GM23338 (cell line): ENCODE results near the gene CTDP1.

ENCODE experiments used
- CREB1 ChIP-seq: fragments of 250-450 bp; sonication (Bioruptor Pico); IDR thresholded peaks from 2 replicates; pipeline ENCODE4 v1.5.0; 2020; ENCODE audit warnings: low read depth, mild to moderate bottlenecking, moderate library complexity
- EZH2 ChIP-seq: fragments of 200-600 bp; sonication (generic); IDR thresholded peaks from one replicate; pipeline ENCODE4 v1.8.0; 2017; ENCODE audit warnings: antibody characterized with exemption, mild to moderate bottlenecking, low read depth; ENCODE audit not compliant: unreplicated experiment
- EZH2phosphoT487 ChIP-seq: fragments of 200-600 bp; sonication (generic); IDR thresholded peaks from one replicate; pipeline ENCODE4 v1.8.1; 2018; ENCODE audit warnings: antibody characterized with exemption; ENCODE audit not compliant: unreplicated experiment
- POLR2AphosphoS5 ChIP-seq: IDR thresholded peaks from 2 replicates; pipeline ENCODE4 v1.6.1; 2016; ENCODE audit warnings: antibody characterized with exemption, low read depth
- TF ChIP-seq, protein P1 (sequence below), 2 experiments: fragments of 200-600 bp in 1 of 2; sonication (generic) in 1 of 2; conservative IDR thresholded peaks; 2 replicates each; pipeline versions ENCODE4 v1.5.1 to v1.6.1; 2016 to 2017; ENCODE audit warnings: antibody characterized with exemption in 2 of 2, low read depth in 2 of 2, mild to moderate bottlenecking in 2 of 2, moderate library complexity in 1 of 2

DNA sequence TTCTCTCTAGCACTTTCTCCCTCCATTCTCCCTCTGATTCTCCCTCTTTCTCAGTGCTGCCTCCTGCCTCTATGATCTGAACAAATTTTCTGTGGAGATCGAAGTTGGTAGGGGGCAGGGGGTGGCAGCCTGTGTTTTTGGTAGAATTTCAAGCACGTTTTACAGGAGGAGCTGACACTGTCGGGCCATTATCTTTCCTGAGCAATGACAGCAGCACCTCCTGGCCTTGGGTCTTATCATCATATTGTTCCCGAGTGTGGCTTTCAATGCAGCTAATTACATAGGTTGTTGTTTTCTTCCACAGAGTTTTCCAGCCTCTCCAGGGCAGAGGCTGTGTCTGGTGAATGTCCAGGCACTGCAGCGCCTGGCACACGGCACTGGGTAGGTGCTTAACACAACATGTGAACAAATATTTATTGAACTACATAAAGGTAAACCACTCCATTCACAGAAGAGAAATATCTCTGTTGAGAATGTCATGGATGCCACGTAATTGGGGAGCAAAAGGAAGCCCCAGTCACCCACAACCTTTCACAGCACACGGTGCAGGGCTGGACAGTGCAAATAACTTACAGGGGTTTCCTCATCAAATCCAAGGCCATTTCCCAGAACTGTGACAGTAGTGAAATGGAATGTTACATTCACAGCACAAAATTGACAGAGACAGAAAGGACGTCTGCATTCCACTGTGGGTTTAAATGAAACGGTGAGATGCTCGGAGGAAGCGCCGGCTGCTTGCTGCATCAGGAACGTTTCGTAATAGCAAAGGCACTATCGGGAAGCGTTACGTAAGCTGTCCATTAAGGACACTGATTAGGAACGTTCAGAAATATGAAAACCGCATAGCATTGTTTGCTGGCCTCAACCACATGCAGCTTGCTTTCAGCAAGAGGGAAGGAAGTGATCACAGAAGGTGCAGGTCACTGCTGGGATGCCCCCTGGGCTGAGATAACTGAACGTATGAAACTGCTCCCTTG lies 111.7 kb downstream of the CTDP1 start:
- TF ChIP-seq, protein P1, sequence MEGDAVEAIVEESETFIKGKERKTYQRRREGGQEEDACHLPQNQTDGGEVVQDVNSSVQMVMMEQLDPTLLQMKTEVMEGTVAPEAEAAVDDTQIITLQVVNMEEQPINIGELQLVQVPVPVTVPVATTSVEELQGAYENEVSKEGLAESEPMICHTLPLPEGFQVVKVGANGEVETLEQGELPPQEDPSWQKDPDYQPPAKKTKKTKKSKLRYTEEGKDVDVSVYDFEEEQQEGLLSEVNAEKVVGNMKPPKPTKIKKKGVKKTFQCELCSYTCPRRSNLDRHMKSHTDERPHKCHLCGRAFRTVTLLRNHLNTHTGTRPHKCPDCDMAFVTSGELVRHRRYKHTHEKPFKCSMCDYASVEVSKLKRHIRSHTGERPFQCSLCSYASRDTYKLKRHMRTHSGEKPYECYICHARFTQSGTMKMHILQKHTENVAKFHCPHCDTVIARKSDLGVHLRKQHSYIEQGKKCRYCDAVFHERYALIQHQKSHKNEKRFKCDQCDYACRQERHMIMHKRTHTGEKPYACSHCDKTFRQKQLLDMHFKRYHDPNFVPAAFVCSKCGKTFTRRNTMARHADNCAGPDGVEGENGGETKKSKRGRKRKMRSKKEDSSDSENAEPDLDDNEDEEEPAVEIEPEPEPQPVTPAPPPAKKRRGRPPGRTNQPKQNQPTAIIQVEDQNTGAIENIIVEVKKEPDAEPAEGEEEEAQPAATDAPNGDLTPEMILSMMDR (conservative IDR thresholded peaks at IDR 0.05; ENCODE audit: low read depth in 2 of 2), result no peak
- no peak for TF ChIP-seq EZH2
- no peak for TF ChIP-seq POLR2AphosphoS5
- no peak for TF ChIP-seq EZH2phosphoT487
- no peak for TF ChIP-seq CREB1 (CRISPR knock-in tag)
